HPDE6-E6E7 (cell line): Measurements from ENCODE around the gene COX17.
A peak's percentile ranks its signal among the peaks of the same experiment; 100 is the strongest.

ENCODE experiments used
- DNase-seq: peaks from one replicate; pipeline ENCODE4 v3.0.0; 2011; ENCODE audit warnings: missing footprints; ENCODE audit errors: extremely low spot score

Gene COX17

DNA sequence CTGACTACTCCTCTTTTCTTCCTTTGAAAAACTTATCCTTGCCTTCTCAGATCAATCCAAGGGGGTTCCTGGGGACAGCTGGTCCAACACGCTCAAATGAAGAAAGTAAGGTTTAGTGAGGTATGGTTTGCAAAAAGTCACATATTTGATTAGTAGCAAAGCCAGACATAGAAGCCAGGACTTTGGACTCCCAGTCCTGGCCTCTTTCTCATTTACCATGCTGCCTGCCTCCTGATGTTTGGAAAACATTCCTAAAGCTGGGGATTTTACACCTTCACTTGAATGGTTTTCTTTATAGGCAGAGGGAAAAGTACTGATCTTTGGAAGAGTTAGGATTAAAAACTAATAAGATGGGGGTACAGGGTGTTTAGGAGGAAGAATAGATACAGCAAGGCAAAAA is 31.4 kb downstream of the COX17 start:
- DNase-seq, result no peak

DNA sequence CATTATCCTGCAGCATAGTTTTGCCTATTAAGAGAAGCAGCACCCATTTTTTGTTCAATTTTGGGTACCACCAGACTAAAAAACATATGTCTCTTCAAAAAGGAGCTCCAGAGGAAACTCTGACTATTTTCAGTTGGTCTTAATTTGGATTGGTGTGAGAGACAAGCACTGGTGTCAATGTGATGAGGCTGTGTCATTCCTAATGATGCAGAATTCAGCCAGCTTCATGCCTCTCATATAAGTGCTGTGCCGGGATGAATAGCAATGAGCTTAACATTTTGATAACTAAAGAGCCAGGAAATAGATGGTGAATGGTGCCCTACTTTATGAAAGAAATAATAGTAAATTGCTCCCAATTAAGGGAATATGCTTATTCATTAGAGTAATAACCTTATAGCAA is 32.7 kb downstream of the COX17 start:
- DNase-seq, result no peak

DNA sequence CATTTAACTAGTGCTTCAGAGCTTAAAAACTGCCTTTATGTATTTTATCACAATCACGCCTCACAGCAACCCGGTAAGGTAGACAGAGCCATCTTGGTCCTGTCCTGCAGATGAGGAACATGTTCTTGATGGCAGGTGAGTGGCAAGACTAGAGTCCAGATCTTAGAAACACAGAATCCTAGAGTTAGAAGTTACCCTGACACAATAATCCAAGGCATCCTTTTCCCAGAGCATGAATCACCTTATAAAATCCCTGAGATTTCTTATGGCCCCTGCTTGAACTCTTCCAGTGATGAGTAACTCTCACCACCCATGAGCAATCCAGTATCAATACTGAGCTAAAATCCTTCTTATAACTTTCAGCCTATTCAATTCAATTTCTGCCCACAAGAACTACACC is 33.7 kb downstream of the COX17 start:
- peak; percentile 64 for DNase-seq

DNA sequence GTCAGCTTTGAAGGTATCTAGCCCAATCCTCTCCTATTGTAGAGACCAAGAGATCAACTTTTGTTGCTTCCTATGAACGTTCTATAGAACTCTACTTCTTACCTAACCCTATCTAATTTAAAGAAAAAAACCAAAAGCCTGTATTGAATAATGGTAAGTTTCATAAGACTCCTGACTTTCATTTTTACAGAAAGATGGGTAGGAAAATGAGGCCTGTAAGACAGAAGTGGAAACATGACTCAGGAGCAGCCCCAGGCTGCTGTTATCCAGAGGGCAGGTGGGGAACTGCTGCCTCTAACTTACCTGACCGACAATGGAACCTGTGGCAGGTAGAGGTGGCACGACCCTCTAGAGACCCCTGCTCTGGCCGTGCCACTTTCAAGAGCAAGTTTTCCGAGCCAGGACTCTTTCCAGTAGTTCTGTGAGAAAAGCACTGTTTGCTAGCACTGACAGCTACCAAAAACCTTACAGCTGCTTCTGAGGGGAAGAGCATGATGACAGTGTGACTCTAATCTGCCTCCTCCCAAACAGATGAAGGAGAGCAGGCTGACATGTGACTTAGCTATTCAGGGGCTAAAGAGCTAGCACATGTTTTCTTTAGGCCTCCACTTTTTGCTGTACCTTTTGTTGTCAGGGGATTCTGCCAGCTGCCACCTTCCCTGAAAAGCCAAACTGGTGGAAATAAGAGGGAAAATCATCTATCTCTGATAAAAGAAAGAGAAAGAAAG is 34.3 kb downstream of the COX17 start:
- no peak for DNase-seq

DNA sequence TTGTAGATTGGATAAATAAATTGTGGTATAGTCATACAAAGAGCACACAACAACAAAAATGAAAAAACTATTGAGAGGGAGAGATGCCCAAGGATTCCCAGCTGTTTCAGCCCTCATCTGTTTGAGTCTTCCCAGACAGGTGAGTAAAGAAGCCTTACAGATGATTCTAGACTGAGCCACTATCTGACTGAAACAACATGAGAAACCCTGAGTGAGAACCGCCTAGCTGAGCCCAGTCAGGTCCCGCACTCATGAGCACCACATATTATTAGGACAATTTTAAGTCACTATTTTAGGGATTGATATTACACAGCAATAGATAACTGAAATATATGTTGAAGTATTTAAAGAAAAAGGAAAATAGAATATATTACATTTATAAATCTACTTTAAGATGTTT is 35.8 kb downstream of the COX17 start:
- DNase-seq, result no peak

DNA sequence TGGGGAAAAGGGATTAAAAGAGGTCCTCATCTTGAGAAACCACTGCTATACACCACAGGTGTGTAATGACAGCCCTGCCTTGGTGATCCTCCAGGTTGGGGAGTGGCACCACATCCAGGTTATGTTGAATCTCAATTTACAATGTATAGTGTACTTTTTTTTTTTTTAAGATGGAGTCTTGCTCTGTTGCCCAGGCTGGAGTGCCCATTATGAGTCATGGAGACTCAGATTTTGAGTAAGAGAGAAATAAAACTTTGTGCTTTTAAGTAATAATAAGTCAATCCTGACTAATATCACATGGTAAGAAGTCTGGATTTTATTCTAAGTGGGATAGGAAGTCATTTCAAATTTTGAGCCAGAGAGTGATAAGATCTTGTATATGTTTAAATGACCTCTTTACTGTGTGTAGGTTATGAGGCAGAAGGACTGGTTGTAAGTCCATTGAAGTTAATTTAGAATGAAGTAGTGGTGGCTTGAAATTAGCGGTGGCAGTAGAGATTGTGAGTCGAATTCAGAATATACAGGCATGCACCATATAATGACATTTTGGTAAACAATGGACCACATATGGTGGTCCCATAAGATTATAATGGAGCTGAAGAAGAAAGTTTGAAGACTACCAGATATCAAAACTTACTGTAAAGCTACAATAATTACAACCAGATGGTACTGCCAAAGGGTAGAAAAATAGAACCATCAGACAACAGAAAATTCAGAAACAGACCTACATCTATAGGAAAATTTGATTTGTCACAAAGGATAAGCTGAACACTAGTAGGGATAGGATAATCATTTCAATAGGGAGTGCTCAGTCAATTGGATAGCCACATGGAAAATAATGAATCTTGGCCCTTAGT is 37.5 kb downstream of the COX17 start:
- DNase-seq, result no peak

DNA sequence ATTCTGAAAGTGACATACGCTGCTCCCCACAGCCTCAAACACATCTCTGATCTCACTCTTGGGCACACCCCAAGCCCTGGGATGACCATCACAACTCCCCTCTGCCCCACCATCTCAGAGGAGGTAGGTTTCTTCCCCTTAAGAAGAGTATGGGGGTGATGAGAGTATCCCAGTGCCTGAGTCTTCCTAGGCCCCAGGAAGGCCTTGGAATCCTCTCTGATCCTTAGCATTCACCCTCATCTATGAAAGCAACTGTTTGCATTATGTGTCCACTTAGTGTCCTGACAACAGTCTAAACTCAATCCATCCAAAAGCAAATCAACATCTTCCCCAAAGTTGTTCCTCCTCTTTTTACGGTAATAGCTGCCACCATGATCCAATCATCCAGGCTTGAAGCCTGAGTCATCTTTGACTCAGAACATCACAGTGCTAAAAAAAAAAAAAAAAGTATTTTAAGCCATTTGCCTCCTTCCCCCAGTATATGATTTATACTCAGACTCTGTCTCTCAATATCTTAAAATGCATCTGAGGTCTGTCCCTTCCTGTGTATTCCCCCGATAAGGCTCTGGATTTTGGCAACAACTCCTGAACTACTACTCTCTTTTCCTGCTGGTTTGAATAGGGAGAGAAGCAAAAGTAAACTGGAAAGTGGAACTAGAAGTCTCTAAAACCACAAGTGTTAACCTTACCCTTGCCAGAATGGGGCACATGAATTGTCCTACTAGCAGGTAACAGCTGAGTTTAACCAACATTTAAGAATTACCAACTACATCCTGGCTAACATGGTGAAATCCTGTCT is 39.3 kb downstream of the COX17 start:
- peak; percentile 60 for DNase-seq

DNA sequence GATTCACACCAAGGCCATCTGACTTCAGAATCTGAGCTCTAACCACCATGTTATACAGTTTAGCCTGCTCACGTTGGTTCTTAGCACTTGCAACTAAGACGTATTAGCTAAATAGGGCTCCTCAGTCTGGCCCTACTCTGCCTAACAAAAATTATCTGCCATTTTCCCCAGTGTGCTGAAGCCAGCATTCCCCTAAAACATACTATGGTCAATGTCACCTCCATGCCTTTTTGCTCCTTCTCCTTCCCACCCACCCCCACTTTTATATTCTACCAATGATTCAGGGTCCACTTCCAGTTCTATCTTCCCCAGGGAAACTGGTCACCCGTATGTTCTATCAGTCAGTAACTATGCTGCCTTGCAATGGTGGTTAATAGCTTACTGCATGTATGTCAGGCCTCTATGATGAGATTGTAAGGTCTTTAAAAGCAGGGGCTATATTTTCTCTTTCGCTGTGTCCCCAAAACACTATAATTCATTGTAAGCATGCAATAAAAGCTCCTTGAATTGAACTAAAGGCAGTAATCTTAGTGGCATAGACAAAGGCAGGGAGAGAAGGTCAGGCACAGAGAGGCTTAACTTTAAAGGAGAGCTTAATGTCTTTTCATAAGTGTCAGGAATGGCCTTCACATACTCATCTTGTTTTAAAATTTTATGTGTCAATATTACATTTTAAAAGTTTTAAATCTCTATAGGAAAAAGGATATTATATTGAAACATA is 40.2 kb downstream of the COX17 start:
- no peak for DNase-seq

DNA sequence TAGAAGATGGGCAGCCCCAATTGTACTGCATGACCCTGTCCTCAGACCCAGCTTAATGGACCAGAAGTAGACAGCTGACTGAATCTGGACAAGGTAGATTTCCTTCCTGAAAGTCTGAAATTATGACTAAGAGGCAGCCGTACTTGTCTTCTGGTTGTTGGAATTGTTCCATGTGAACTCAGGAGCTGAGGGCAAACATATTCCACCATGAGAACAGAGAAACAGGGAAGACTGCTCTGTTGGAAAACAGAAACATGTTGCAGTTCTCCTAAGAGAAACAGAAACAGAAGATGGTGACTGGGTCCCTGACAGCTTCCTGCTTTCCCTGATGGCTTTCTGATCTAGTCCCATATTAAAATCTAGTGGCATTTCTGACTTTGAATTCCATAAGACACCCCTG is 41.0 kb downstream of the COX17 start:
- no peak for DNase-seq

DNA sequence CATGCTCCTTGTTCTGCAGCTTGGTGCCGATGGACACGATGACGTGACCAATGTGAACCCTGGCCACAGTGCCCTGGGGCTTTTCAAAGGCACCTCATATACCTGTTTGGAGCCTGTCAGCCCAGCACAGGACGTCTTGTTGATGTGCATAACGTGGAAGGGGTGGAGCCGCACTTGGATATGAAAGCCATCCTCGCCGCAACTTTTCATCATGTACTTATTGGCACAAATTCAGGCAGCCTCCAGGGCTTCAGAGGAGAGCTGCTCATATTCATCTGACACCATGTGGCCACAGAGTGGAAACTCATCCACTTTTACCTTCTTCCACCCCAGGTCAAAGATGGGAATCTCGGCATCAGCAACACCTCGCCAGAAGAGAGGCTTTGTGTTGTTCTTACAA is 41.5 kb downstream of the COX17 start:
- no peak for DNase-seq

DNA sequence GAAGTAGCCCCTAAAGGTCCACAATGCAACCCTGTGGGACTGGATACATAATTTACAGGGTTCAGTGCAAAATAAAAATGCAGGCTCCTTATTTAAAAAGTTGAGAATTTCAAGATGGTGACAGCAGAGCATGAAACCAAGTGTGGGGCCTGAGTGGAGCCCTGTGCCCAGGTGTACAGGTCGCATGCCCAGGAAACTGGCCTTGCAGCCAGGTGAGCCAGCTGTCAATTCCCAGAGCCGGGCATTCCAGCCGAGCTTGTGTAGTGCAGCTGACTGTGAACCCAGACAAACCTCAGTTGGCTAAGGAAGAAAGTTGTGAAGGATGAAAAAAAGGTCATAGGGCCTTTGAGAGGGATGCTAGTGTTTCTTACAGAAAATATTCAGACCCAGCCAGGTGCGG is 44.4 kb downstream of the COX17 start:
- DNase-seq, result no peak

DNA sequence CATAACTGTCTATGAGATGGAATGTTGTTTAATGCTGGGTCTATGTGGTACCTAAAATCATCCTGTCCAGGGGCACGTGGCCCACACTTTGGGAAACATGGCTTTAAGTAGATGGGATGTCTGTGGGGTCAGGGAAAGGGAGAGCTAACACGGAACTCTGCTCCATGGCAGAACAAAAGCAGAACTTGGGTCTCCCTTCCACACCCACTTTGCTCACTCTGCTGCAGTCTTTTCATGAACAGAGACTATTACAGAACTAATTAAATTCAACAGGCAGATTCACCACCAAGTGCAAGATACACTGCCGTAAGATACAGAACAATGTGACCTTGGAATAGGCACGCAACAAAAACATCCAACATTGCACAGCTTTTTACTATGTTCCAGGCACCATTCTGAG is 45.0 kb downstream of the COX17 start:
- DNase-seq, result no peak

DNA sequence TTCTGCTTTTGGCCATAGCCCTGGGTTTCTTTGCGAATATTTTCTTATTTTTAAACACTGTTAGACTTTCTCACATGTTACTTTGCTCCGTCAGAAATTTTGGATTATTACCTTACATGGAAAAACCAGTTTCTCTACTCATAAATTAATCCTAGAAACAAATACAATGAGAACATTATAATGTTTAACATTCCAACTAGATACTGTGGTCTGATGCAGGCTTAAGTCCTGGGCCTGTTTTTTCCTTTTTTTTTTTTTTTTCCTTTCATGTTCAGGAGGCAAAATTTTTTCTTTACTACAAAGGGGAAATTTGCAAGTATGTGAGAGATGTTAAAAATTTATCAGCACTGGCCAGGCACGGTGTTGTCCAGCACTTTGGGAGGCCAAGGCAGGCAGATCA is 45.7 kb downstream of the COX17 start:
- no peak for DNase-seq

DNA sequence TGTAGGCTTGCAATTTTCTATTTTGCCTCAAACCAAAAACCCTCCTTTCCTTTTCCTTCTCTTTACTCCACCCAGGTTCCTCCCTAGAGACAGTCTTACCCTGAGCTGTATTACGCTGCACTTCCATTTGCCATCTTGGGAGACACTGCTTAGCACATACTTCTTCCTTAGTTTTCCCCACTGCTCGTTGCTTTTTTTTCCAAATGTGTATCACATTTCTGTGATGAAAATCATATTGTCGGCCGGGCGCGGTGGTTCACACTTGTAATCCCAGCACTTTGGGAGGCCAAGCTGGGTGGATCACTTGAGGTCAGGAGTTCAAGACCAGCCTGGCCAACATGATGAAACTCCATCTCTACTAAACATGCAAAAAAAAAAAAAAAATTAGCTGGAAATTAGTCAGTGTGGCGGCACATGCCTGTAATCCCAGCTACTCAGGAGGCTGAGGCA is 46.3 kb downstream of the COX17 start:
- no peak for DNase-seq

DNA sequence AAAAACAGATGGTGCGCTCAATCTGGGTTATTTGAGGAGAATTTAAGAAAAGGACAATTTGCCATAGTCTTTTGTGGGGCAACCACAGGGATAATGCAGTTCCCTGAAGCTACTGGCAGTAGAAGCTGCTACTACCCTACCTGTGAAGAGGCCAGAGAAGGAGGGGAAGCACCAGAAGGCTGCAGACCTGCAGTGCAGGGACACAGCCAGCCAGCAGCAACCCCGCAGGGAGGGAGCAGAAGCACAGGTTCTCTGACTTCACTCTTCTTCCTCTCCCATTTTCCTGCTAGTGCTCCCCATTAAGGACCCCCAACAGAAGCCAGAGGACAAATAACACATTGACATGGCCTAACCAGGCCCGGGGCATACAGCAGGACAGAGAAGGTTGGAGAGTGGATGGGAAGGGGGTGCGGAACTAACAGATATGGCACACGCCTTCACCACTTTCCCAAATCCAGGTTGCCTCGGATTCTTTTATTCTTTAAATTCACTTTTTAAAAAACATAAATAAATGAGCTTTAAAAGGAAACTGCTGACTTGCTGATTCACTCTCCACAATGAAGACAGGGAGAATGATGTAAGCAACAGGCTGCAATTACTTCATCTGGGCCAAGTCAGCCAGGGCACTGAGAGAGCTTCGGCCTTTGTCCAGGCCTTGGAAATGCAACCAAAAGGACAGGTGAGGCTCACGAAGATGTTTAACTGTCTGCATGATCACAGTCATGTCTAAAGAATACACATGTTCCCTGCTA is 46.9 kb downstream of the COX17 start:
- no peak for DNase-seq

DNA sequence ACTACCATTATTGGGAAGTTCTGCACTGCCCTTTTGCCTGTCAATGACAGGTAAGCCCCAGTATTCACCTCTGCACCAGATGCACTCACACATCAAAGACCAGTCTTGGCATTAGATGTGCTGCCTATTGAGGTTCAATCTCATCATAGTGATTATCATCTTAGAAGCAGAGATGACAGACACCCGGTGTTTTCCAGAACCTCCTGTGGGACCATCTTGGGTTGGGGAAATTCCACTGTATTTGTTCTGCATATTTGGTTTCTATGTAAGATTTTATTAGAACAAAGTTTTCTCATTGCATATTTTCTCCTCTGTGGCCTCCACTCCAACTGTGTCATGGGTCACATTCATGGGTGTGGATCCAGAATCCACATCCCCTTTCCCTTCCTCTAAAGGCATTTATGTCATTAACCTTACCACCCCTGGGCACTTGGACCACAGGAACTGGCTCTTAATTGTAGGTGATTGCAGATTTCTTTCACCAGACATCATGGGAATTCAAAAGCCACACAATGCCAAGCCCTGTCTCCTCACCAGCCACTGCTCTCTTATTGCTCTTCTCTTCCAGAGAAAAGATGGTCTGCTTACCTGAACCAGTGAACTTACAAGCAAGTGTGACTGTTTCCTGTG is 48.3 kb downstream of the COX17 start:
- DNase-seq, result no peak

DNA sequence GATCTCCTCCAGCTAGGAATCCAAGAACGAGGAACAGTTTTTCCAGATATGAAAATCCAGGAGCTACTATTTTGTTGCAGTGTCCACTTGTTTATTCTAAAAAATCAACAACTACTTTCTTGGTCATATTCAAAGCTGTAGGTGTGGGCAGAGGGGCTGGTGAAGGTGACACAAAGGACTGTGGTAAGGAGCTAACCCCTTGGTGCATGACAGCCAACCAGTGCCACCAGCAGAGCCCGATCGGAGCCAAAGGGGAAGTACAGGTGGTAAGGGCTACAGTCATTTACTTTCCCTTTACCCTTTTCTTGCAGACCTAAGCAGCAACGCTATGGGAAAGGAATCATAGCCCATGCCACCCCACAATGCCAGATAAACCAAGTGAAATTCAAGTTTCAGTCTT is 48.8 kb downstream of the COX17 start:
- no peak for DNase-seq

DNA sequence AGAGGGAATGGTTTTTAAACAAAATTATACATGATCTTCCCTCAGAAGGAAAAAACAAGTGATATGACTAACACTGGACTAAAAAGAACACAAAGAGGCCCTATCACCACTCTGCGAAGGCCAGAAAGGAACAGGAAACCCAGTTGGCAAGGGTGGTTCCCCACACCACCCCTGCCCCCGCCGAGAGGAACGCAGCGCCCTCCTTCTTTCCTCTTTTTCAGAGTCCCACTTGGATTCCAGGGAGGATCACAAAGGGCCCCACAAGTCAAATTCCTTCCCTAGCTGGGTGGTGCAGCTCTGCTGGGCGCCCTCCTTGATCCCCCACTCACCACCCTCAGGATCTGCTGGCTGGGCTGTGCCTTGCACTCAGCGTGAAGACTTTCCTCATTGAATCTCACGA is 49.7 kb downstream of the COX17 start:
- DNase-seq, result no peak

DNA sequence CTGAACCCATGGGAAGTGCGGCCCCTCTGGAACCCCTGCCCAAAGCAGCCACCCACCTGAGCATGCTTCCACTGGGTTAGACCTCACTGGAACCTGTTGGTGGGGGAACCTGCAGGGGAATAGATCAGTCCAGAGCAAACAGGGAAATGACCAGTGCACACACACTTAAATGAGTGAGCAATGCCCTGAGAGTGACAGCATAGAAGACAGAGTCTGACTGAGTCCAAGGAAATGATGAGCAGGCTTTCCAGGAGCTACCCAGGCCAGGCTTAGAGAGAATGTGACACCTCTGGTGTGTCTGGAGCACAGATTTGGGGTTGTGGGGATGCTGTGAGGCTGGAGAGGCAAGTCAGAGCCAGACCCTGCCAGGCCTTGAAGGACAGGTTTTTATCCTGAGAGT is 51.0 kb downstream of the COX17 start:
- DNase-seq, result no peak

DNA sequence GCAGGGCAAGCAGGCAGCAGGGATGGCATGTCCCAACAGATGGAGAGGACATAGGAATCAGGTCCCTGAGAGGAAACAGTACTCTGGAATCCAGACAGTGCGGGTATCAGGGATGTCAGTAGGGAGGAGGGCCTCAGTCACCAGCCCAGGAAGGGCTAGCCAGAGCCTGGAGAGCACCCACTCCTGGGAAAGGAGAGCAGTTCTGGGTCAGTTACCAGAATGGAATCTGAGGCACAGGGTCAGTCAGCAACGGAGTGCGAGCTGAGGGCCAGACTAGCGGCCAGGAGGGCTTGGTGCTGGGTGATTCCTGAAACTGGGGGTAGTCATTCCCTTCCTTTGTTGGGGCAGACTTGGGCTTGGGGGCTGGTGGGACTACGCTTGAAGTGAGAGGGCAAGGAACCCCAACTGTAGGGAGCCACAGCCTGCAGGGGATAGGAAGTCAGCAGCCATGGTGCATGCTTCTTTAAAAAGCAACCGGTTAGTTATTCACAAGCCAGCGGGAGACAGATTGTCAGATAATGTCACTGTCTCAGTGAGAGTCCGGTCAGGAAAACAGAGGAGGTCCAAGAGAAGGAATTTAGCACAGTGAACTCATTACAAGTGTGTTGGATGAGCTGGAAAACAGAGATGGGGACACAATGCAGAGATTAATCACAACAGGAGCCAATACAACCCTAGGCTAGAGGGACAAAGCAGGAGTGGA is 51.6 kb downstream of the COX17 start:
- no peak for DNase-seq
